Measurements from ENCODE around the gene CENATAC. TPM values are rescaled to one million over a fixed set of nuclear protein-coding genes. Genes with fewer than 3 reads are reported as not detected.
A peak's percentile ranks its signal among the peaks of the same experiment; 100 is the strongest.
"Not testable (repeated sequence)": the region's sequence is repeated elsewhere in the genome, so short reads cannot be mapped to it uniquely, and the experiment has no call there.

Gene CENATAC
- total RNA-seq, 4 donors from 2014 or later: 66.4 to 192 (median 105) TPM

DNA sequence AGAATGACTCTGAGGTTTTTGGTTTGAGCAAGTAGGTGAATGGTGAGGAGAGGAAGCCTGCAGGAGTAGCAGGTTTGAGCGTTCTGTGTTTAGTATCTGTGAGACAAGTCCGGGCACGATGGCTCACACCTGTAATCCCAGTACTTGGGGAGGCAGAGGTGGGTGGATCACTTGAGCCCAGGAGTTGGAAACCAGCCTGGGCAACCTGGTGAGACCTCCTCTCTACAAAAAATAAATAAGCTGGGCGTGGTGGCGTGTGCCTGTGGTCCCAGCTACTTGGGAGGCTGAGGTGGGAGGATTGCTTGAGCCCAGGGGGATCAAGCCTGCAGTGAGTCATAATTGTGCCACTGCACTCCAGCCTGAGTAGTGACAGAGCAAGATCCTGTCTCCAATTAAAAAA, 9.7 kb upstream of the CENATAC start:
- Histone ChIP-seq H3K27ac (no peak overlapping the region), H3K27me3 (no peaks in the 10 kb centered on the region), H3K9me3 (no peaks in the 10 kb centered on the region), H3K36me3 (no peaks in the 10 kb centered on the region), H3K4me3 (no peak overlapping the region), H3K4me1 (no peaks in the 10 kb centered on the region)
- no peak for DNase-seq
- TF ChIP-seq CTCF (IDR thresholded peaks at IDR 0.05) (no peak), POLR2A (IDR thresholded peaks at IDR 0.05) (no peak)

DNA sequence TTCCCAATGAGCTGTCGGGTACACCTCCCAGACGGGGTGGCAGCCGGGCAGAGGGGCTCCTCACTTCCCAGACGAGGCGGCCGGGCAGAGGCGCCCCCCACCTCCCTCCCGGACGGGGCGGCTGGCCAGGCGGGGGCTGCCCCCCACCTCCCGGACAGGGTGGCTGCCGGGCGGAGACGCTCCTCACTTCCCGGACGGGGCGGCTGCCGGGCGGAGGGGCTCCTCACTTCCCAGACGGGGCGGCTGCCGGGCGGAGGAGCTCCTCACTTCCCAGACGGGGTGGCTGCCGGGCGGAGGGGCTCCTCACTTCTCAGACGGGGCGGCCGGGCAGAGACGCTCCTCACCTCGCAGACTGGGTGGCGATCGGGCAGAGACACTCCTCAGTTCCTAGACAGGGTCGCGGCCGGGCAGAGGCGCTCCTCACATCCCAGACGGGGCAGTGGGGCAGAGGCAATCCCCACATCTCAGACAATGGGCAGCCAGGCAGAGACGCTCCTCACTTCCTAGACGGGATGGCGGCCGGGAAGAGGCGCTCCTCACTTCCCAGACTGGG, 6.4 kb upstream of the CENATAC start:
- not testable (repeated sequence) for H3K27me3 ChIP-seq, H3K36me3 ChIP-seq, H3K4me3 ChIP-seq, DNase-seq, H3K9me3 ChIP-seq, H3K27ac ChIP-seq, H3K4me1 ChIP-seq

DNA sequence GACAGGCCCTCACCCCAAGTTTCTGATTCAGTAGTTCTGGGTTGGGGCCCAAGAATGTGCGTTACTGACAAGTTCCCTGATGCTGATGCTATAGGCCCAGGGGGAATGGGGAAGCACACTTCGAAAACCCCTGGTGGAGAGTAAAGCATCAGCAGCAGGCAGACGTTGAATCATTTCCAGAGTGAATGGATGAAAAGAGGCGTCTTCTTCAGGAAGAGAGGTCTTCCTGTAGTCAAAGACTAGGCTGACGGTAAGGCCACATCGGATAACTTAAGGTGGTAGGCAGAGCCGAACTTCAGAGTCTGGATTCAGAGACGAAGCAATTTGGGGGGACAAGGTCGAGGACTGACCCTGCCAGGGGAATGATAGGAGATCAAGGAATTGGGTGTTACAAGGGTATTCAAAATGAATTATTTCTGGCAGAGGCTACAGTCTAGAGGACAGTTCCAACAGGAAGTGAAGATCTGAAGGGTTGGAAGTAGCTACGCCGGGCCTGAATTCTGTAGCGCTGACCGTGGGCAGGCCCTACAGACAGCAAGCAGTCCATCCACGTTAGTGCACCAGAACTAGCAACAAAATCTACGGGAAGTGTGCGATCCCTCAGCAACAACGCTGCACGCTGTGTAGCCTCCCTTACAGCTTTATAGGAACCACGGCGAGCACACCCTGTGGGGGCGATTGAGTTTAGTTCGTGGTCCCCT, 862 bp upstream of the CENATAC start:
- Histone ChIP-seq H3K27ac (peak overlapping the region; percentile 74 to 84 (median 80)), H3K4me1 (peaks cover 0 to 19% (median 6%) of the 10 kb centered on the region in 4 donors), H3K9me3 (no peaks in the 10 kb centered on the region), H3K27me3 (no peaks in the 10 kb centered on the region), H3K4me3 (peak overlapping the region; percentile 71 to 93 (median 76)), H3K36me3 (peaks cover 0 to 25% (median 0%) of the 10 kb centered on the region in 3 donors)
- TF ChIP-seq CTCF (IDR thresholded peaks at IDR 0.05): peak in 1 of 6 experiments; percentile 7
- TF ChIP-seq POLR2A (IDR thresholded peaks at IDR 0.05): no peak
- peak in 1 of 3 donors; percentile 20 for DNase-seq

DNA sequence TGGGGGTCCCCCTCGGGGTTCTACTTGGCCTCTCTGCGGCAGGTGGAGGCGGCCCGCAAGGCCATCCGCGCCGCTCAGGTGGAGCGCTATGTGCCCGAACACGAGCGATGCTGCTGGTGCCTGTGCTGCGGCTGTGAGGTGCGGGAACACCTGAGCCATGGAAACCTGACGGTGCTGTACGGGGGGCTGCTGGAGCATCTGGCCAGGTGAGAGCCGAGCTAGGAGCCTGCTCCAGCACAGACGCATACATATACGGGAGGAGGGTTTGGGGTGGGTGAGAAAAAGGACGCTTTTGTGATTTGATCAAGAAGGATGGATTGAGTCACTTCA, 415 bp downstream of the CENATAC start:
- Histone ChIP-seq H3K4me1 (peaks cover 0 to 19% (median 6%) of the 10 kb centered on the region in 4 donors), H3K27me3 (no peaks in the 10 kb centered on the region), H3K27ac (peak overlapping the region; percentile 74 to 84 (median 80)), H3K9me3 (no peaks in the 10 kb centered on the region), H3K4me3 (peak overlapping the region; percentile 71 to 93 (median 76)), H3K36me3 (peaks cover 0 to 37% (median 0%) of the 10 kb centered on the region in 3 donors)
- peak in 1 of 3 donors; percentile 22 for DNase-seq
- TF ChIP-seq POLR2A (IDR thresholded peaks at IDR 0.05) (no peak), CTCF (IDR thresholded peaks at IDR 0.05) (no peak)

- Histone ChIP-seq H3K4me3 (peak overlapping the region; percentile 71 to 93 (median 76)), H3K4me1 (peaks cover 0 to 19% (median 6%) of the 10 kb centered on the region in 4 donors), H3K9me3 (no peaks in the 10 kb centered on the region), H3K27me3 (no peaks in the 10 kb centered on the region), H3K27ac (peak overlapping the region; percentile 74 to 84 (median 80)), H3K36me3 (peaks cover 0 to 42% (median 0%) of the 10 kb centered on the region in 3 donors)
- DNase-seq: no peak
- TF ChIP-seq POLR2A (IDR thresholded peaks at IDR 0.05) (no peak), CTCF (IDR thresholded peaks at IDR 0.05) (no peak)
These were observed 884 bp downstream of the CENATAC start for GRCh38 chr11:118998822-118999221.

DNA sequence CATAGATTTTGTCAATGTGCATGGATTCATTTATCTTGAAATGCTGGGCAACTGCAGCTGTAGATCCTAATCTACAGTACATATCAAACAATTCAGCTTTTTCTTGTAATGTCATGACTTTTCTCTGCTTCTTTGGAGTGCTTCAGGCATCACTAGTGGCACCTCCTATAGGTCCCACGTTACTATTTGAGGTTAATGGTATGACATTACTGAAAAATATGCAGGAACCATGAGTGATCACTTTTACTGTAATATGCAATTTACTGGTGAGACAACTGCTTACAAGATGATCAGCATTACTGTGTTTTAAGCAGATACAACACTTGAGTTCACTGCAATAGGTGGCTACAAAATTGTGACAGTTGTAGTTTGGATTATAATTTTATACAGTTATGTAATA, 3.0 kb downstream of the CENATAC start:
- H3K36me3 ChIP-seq: peaks cover 0 to 61% (median 0%) of the 10 kb centered on the region in 3 donors
- DNase-seq: no peak
- no peak for TF ChIP-seq POLR2A (IDR thresholded peaks at IDR 0.05)
- TF ChIP-seq CTCF (IDR thresholded peaks at IDR 0.05): no peak
- H3K4me3 ChIP-seq: no peak overlapping the region
- no peak overlapping the region for H3K27ac ChIP-seq
- H3K9me3 ChIP-seq: no peaks in the 10 kb centered on the region
- H3K4me1 ChIP-seq: peaks cover 0 to 19% (median 6%) of the 10 kb centered on the region in 4 donors
- no peaks in the 10 kb centered on the region for H3K27me3 ChIP-seq
